ENCODE measurements around the gene TRIM38. TPM values are rescaled to one million over a fixed set of nuclear protein-coding genes. Genes with fewer than 3 reads are reported as not detected.

The TRIM38 gene
- total and polyA plus RNA-seq, 2 donors from 2014 or later = 12.2 to 27.9 TPM

GRCh38 chr6:26029570-26029856, 66.9 kb downstream of the TRIM38 start:
- Histone ChIP-seq H3K4me1 (ENCODE audit: control insufficient read depth in 2 of 3, insufficient read depth in 2 of 3, low read depth in 1 of 3, low read length in 3 of 3) (peaks cover 7 to 20% (median 14%) of the 10 kb centered on the region in 3 donors), H3K9ac (ENCODE audit: low read length in 3 of 3) (no peak overlapping the region), H3K9me3 (ENCODE audit: control insufficient read depth in 2 of 3, insufficient read depth in 1 of 3, low read length in 3 of 3) (no peaks in the 10 kb centered on the region), H3K27me3 (ENCODE audit: control insufficient read depth, insufficient read depth, low read length) (no peaks in the 10 kb centered on the region), H3K36me3 (ENCODE audit: control insufficient read depth in 2 of 3, insufficient read depth in 3 of 3, low read length in 3 of 3) (no peaks in the 10 kb centered on the region), H3K27ac (ENCODE audit: low read depth in 2 of 2, low read length in 2 of 2) (no peak overlapping the region), H3K4me3 (ENCODE audit: low read length in 3 of 3) (no peak overlapping the region)
- FAIRE-seq (no peak), DNase-seq (no peak)
- no peak for TF ChIP-seq CTCF (IDR thresholded peaks at IDR 0.05; ENCODE audit: borderline replicate concordance, extremely low read depth, insufficient read depth)
- intact Hi-C loops (cut with DNase I) = no loop called here

- no peak overlapping the region for H3K9ac ChIP-seq (ENCODE audit: low read length in 3 of 3)
- no peak overlapping the region for H3K4me3 ChIP-seq (ENCODE audit: low read length in 3 of 3)
- no peak for FAIRE-seq
- H3K36me3 ChIP-seq (ENCODE audit: control insufficient read depth in 2 of 3, insufficient read depth in 3 of 3, low read length in 3 of 3) = no peaks in the 10 kb centered on the region
- DNase-seq = peak in 1 of 5 donors; percentile 25
- intact Hi-C loops (cut with DNase I) = no loop called here
- no peaks in the 10 kb centered on the region for H3K9me3 ChIP-seq (ENCODE audit: control insufficient read depth in 2 of 3, insufficient read depth in 1 of 3, low read length in 3 of 3)
- no peaks in the 10 kb centered on the region for H3K27me3 ChIP-seq (ENCODE audit: control insufficient read depth, insufficient read depth, low read length)
- no peak overlapping the region for H3K27ac ChIP-seq (ENCODE audit: low read depth in 2 of 2, low read length in 2 of 2)
- peaks cover 7 to 20% (median 14%) of the 10 kb centered on the region in 3 donors for H3K4me1 ChIP-seq (ENCODE audit: control insufficient read depth in 2 of 3, insufficient read depth in 2 of 3, low read depth in 1 of 3, low read length in 3 of 3)
- TF ChIP-seq CTCF (IDR thresholded peaks at IDR 0.05; ENCODE audit: borderline replicate concordance, extremely low read depth, insufficient read depth) = no peak
Observed at GRCh38 chr6:26029857-26030653, 67.5 kb downstream of the TRIM38 start.

GRCh38 chr6:26030716-26031115, 68.1 kb downstream of the TRIM38 start:
- Histone ChIP-seq H3K27me3 (ENCODE audit: control insufficient read depth, insufficient read depth, low read length) (no peaks in the 10 kb centered on the region), H3K4me3 (ENCODE audit: low read length in 3 of 3) (no peak overlapping the region), H3K9me3 (ENCODE audit: control insufficient read depth in 2 of 3, insufficient read depth in 1 of 3, low read length in 3 of 3) (no peaks in the 10 kb centered on the region), H3K36me3 (ENCODE audit: control insufficient read depth in 2 of 3, insufficient read depth in 3 of 3, low read length in 3 of 3) (no peaks in the 10 kb centered on the region), H3K27ac (ENCODE audit: low read depth in 2 of 2, low read length in 2 of 2) (no peak overlapping the region), H3K9ac (ENCODE audit: low read length in 3 of 3) (peak overlapping the region in 1 of 3 donors; percentile 4), H3K4me1 (ENCODE audit: control insufficient read depth in 2 of 3, insufficient read depth in 2 of 3, low read depth in 1 of 3, low read length in 3 of 3) (peaks cover 7 to 20% (median 9%) of the 10 kb centered on the region in 3 donors)
- intact Hi-C loops (cut with DNase I) = no loop called here
- no peak for DNase-seq
- TF ChIP-seq CTCF (IDR thresholded peaks at IDR 0.05; ENCODE audit: borderline replicate concordance, extremely low read depth, insufficient read depth) = no peak
- no peak for FAIRE-seq
